Neural progenitor cell (in vitro differentiated cells): ENCODE results near the gene PINLYP. TPM values are rescaled to one million over a fixed set of nuclear protein-coding genes. Genes with fewer than 3 reads are reported as not detected.

ENCODE experiments used
- DNase-seq: peaks from one replicate; pipeline ENCODE4 v3.0.0-alpha.2; 2016; ENCODE audit warnings: low spot score
- H2AFZ ChIP-seq: fragments of 200-600 bp; sonication (generic); replicated peaks from 2 replicates; pipeline ENCODE4 v1.6.1; 2016; ENCODE audit warnings: antibody characterized with exemption
- H3F3A ChIP-seq: fragments of 200-600 bp; sonication (generic); 2 replicates; pipeline ENCODE4 v1.6.1; 2016; ENCODE audit warnings: antibody characterized with exemption, low read depth
- H3K27ac ChIP-seq: fragments of 200-600 bp; sonication (generic); 2 replicates; pipeline ENCODE4 v1.5.1; 2016; ENCODE audit warnings: mild to moderate bottlenecking
- H3K27me3 ChIP-seq: fragments of 200-600 bp; sonication (generic); 2 replicates; pipeline ENCODE4 v1.6.1; 2016; ENCODE audit warnings: mild to moderate bottlenecking, moderate library complexity
- H3K36me3 ChIP-seq: fragments of 200-600 bp; sonication (generic); 2 replicates; pipeline ENCODE4 v1.5.1; 2016
- H3K4me1 ChIP-seq: fragments of 200-600 bp; sonication (generic); 2 replicates; pipeline ENCODE4 v1.6.1; 2016; ENCODE audit warnings: mixed run types
- H3K4me2 ChIP-seq: fragments of 200-600 bp; sonication (generic); 2 replicates; pipeline ENCODE4 v1.6.1; 2016
- H3K4me3 ChIP-seq: fragments of 200-600 bp; sonication (generic); 2 replicates; pipeline ENCODE4 v1.5.1; 2016
- H3K79me2 ChIP-seq: fragments of 200-600 bp; sonication (generic); 2 replicates; pipeline ENCODE4 v1.6.1; 2016; ENCODE audit warnings: low read depth
- H3K9ac ChIP-seq: fragments of 200-600 bp; sonication (generic); 2 replicates; pipeline ENCODE4 v1.6.1; 2016
- H3K9me3 ChIP-seq: fragments of 200-600 bp; sonication (generic); 2 replicates; pipeline ENCODE4 v1.5.1; 2016; ENCODE audit warnings: low read depth
- H4K20me1 ChIP-seq: fragments of 200-600 bp; sonication (generic); 2 replicates; pipeline ENCODE4 v1.6.1; 2016; ENCODE audit warnings: low read depth
- H3K27ac Mint-ChIP-seq: 3 replicates; pipeline ENCODE4 v1.8.0; 2021; ENCODE audit warnings: mixed read lengths
- H3K27me3 Mint-ChIP-seq: 2 replicates; pipeline ENCODE4 v1.8.0; 2022; ENCODE audit warnings: low read depth, mild to moderate bottlenecking, inconsistent platforms, moderate library complexity, mixed read lengths; ENCODE audit not compliant: insufficient read depth
- H3K36me3 Mint-ChIP-seq: 3 replicates; pipeline ENCODE4 v1.8.0; 2021; ENCODE audit warnings: mixed read lengths
- H3K4me1 Mint-ChIP-seq: 3 replicates; pipeline ENCODE4 v1.8.0; 2021; ENCODE audit warnings: mixed read lengths
- H3K4me3 Mint-ChIP-seq: 3 replicates; pipeline ENCODE4 v1.8.0; 2021; ENCODE audit warnings: mild to moderate bottlenecking, moderate library complexity, mixed read lengths
- H3K9me3 Mint-ChIP-seq: 3 replicates; pipeline ENCODE4 v1.8.0; 2020; ENCODE audit warnings: mixed read lengths
- CTCF ChIP-seq: fragments of 200-600 bp; sonication (generic); IDR thresholded peaks from 2 replicates; pipeline ENCODE4 v1.5.1; 2017; ENCODE audit warnings: antibody characterized with exemption, mild to moderate bottlenecking
- EZH2 ChIP-seq: fragments of 200-600 bp; sonication (generic); IDR thresholded peaks from 2 replicates; pipeline ENCODE4 v1.6.1; 2017; ENCODE audit warnings: antibody characterized with exemption, mild to moderate bottlenecking, moderate library complexity
- EZH2phosphoT487 ChIP-seq: fragments of 200-600 bp; sonication (generic); IDR thresholded peaks from 2 replicates; pipeline ENCODE4 v1.6.1; 2017; ENCODE audit warnings: antibody characterized with exemption
- total RNA-seq: library from RNA; depleted of rRNA; stranded (reverse); fragments of >200 nt; gene quantifications from 2 replicates; pipeline ENCODE4 v1.2.3, GENCODE V29; 2015; ENCODE audit warnings: low replicate concordance

The PINLYP gene
- total RNA-seq = 4.0 and 8.6 TPM in 2 replicates

DNA sequence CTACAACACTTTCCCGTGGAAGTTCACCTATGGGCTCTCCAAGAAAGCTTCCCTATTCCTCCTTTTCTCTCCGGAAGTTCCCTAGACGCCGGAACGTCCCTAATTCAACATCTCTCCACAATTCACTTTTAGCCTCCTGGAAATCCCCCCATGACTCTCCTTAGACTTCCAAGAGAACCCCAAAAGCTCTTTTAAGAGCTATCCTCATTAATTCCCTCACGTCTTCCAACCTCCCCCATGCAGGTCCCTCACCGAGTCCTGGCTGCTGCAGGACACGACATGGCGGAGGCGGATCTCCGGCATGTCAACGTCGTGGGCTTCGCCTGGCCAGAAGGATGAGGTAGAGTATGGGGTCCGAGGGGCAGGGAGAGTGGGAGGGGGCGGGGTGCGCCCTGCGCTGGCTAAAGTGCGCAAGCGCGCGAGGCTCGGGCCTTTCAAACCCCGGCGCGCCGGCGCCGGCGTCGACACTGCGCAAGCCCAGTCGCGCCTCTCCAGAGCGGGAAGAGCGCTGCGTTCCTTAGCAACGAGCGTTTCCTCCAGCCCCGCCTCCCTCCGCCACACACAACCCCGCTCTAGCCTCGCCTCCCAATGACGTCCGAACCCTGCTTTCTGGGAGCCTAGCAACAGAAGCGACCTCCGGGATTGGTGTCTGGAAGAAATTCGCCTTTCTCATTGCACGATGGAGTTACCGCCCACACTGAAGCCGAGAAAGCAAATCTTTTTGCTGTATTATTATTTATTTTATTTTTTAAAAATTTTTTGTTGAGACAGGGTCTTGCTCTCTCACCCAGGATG is at the start of gene PINLYP, which contains the start of gene XRCC1:
TSS of gene PINLYP (plus strand) at position 646 of the 795 bp plus-strand sequence. CDS start 1,391 bp downstream, outside the sequence.
TSS of gene XRCC1 (minus strand) at position 372 of the 795 bp plus-strand sequence. CDS start at position 303, 69 bp downstream.
- DNase-seq = peak; percentile 99
- peaks cover 51% of the 10 kb centered on the region for H3K79me2 ChIP-seq
- peaks cover 9% of the 10 kb centered on the region for H3K4me1 ChIP-seq
- peak within 1 kb of the TSS; percentile 82 for H3K4me3 ChIP-seq
- Mint-ChIP-seq H3K27me3 (no peaks in the 10 kb centered on the region), H3K4me3 (peak within 1 kb of the TSS; percentile 94), H3K9me3 (peaks cover 2% of the 10 kb centered on the region), H3K4me1 (peaks cover 46% of the 10 kb centered on the region), H3K36me3 (peaks cover 16% of the 10 kb centered on the region), H3K27ac (peak within 1 kb of the TSS; percentile 98)
- H3K9ac ChIP-seq = peak within 1 kb of the TSS; percentile 87
- no peaks in the 10 kb centered on the region for H4K20me1 ChIP-seq
- no peaks in the 10 kb centered on the region for H3K36me3 ChIP-seq
- H3K27ac ChIP-seq = peak within 1 kb of the TSS; percentile 30
- H3K9me3 ChIP-seq = no peaks in the 10 kb centered on the region
- H3K27me3 ChIP-seq = no peaks in the 10 kb centered on the region
- H3F3A ChIP-seq = peaks cover 7% of the 10 kb centered on the region
- peak within 1 kb of the TSS; percentile 59 for H2AFZ ChIP-seq
- peak within 1 kb of the TSS; percentile 82 for H3K4me2 ChIP-seq
- TF ChIP-seq CTCF (no peak), EZH2 (no peak), EZH2phosphoT487 (no peak)

- H3K27me3 Mint-ChIP-seq = peaks cover 4% of the 10 kb centered on the region
- H2AFZ ChIP-seq = peak overlapping the region; percentile 77
- no peak overlapping the region for H3K27ac ChIP-seq
These were observed 49.5 kb upstream of the PINLYP start for GRCh38 chr19:43525836-43526771.

More at GRCh38 chr19:43525836-43526771, 49.5 kb upstream of the PINLYP start:
- Histone ChIP-seq H3K27me3 (peaks cover 23% of the 10 kb centered on the region), H4K20me1 (peaks cover 13% of the 10 kb centered on the region), H3K79me2 (no peaks in the 10 kb centered on the region), H3F3A (peaks cover 9% of the 10 kb centered on the region), H3K9ac (no peak overlapping the region), H3K4me1 (peaks cover 11% of the 10 kb centered on the region), H3K36me3 (no peaks in the 10 kb centered on the region), H3K9me3 (no peaks in the 10 kb centered on the region), H3K4me3 (peak overlapping the region; percentile 82), H3K4me2 (peak overlapping the region; percentile 92)
- Mint-ChIP-seq H3K36me3 (no peaks in the 10 kb centered on the region), H3K4me3 (peak overlapping the region; percentile 94), H3K9me3 (no peaks in the 10 kb centered on the region), H3K27ac (no peak overlapping the region), H3K4me1 (peaks cover 15% of the 10 kb centered on the region)
- peak; percentile 45 for DNase-seq
- no peak for TF ChIP-seq EZH2
- TF ChIP-seq EZH2phosphoT487 = no peak
- no peak for TF ChIP-seq CTCF
